IPS-18c (cell line): ENCODE measurements around the gene GATC.
"Not testable (repeated sequence)": the region's sequence is repeated elsewhere in the genome, so short reads cannot be mapped to it uniquely, and the experiment has no call there.

ENCODE experiments used
- H3K4me3 ChIP-seq: 2 replicates; pipeline ENCODE4 v1.7.0; 2013; ENCODE audit warnings: low read depth, mild to moderate bottlenecking, low read length, moderate library complexity; ENCODE audit not compliant: insufficient read depth
- H3K9me3 ChIP-seq: one replicate; pipeline ENCODE4 v1.6.1; 2013; ENCODE audit warnings: mild to moderate bottlenecking, low read length, moderate library complexity; ENCODE audit not compliant: control insufficient read depth, insufficient read depth

Gene GATC

GRCh38 chr12:120485961-120486881 is 40.0 kb downstream of the GATC start:
- H3K4me3 ChIP-seq: no peak overlapping the region
- H3K9me3 ChIP-seq: no peaks in the 10 kb centered on the region

- H3K4me3 ChIP-seq, H3K9me3 ChIP-seq: not testable (repeated sequence)
Observed at GRCh38 chr12:120487552-120487951, 41.3 kb downstream of the GATC start.

- Histone ChIP-seq H3K9me3 (no peaks in the 10 kb centered on the region), H3K4me3 (no peak overlapping the region)
Observed at GRCh38 chr12:120488057-120488640, 41.9 kb downstream of the GATC start.

GRCh38 chr12:120489018-120489417 is 42.8 kb downstream of the GATC start:
- Histone ChIP-seq H3K9me3 (no peaks in the 10 kb centered on the region), H3K4me3 (no peak overlapping the region)

GRCh38 chr12:120490325-120490724 is 44.1 kb downstream of the GATC start:
- H3K9me3 ChIP-seq: no peaks in the 10 kb centered on the region
- H3K4me3 ChIP-seq: no peak overlapping the region

GRCh38 chr12:120490833-120491512 is 44.7 kb downstream of the GATC start:
- Histone ChIP-seq H3K4me3 (no peak overlapping the region; the same call in 1 of the 2 replicates), H3K9me3 (no peaks in the 10 kb centered on the region)

- H3K4me3 ChIP-seq: peak overlapping the region; percentile 94
- no peaks in the 10 kb centered on the region for H3K9me3 ChIP-seq
Observed at GRCh38 chr12:120495186-120495730, 49.0 kb downstream of the GATC start.

GRCh38 chr12:120495731-120496412 is 49.6 kb downstream of the GATC start, which contains the start of gene DYNLL1:
Gene DYNLL1 (plus strand): TSS chr12:120496113. CDS start chr12:120496422, 309 bp downstream.
- peak within 1 kb of the TSS; percentile 94 for H3K4me3 ChIP-seq

GRCh38 chr12:120496413-120497340 is 50.4 kb downstream of the GATC start:
- Histone ChIP-seq H3K4me3 (peak overlapping the region; percentile 94), H3K9me3 (no peaks in the 10 kb centered on the region)

More at GRCh38 chr12:120495731-120496412, 49.6 kb downstream of the GATC start, which contains the start of gene DYNLL1:
- H3K9me3 ChIP-seq: no peaks in the 10 kb centered on the region

- no peaks in the 10 kb centered on the region for H3K9me3 ChIP-seq
- H3K4me3 ChIP-seq: peak overlapping the region; percentile 94
Observed at GRCh38 chr12:120497524-120498150, 51.4 kb downstream of the GATC start.

- H3K9me3 ChIP-seq: no peaks in the 10 kb centered on the region
- no peak overlapping the region for H3K4me3 ChIP-seq
Observed at GRCh38 chr12:120498870-120499515, 52.7 kb downstream of the GATC start.

- no peak overlapping the region for H3K4me3 ChIP-seq
- H3K9me3 ChIP-seq: no peaks in the 10 kb centered on the region
Observed at GRCh38 chr12:120500581-120500980, 54.3 kb downstream of the GATC start.

- no peak overlapping the region for H3K4me3 ChIP-seq
- H3K9me3 ChIP-seq: no peaks in the 10 kb centered on the region
Observed at GRCh38 chr12:120504587-120504986, 58.3 kb downstream of the GATC start.

GRCh38 chr12:120508537-120508936 is 62.3 kb downstream of the GATC start:
- Histone ChIP-seq H3K9me3 (no peaks in the 10 kb centered on the region), H3K4me3 (no peak overlapping the region)
